ENCODE data around the gene SRR.

Gene SRR

GRCh38 chr17:2371183-2372130 is 67.7 kb downstream of the SRR start:
- no peak for DNase-seq (ENCODE audit: low read depth in 2 of 2)

DNA sequence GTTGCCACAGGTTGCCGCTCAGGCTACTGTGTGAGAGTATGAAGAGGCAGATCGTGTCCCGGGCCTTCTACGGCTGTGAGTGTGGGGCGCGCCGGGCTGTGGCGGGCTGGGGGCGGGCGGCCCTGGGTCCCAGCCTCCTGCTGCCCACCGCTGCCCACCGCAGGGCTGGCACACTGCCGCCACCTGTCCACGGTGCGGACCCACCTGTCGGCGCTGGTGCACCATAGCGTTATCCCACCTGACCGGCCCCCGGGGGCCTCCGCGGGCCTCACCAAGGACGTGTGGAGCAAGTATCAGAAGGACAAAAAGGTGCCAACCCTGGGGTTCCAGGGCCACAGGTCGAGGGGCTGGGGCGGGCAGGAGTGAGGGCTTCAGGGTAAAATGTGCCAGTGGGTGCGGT is 68.4 kb downstream of the SRR start:
- no peak for DNase-seq (ENCODE audit: low read depth in 2 of 2)

DNA sequence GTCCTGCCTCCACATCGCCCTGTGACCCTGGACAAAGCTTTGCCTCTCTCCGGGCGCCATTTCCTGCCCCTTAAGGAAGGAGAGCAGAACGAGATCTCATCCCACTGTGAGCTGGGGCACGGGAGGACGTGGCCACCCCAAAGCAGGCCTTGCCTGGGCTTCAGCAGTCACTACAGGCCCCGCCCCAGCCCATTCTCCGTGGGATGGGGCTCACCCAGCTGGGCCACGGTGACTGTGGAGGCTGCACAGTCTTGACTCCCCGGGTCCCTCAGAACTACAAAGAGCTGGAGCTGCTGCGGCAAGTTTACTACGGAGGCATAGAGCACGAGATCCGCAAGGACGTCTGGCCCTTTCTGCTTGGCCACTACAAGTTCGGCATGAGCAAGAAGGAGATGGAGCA is 68.9 kb downstream of the SRR start:
- DNase-seq (ENCODE audit: low read depth in 2 of 2): no peak

DNA sequence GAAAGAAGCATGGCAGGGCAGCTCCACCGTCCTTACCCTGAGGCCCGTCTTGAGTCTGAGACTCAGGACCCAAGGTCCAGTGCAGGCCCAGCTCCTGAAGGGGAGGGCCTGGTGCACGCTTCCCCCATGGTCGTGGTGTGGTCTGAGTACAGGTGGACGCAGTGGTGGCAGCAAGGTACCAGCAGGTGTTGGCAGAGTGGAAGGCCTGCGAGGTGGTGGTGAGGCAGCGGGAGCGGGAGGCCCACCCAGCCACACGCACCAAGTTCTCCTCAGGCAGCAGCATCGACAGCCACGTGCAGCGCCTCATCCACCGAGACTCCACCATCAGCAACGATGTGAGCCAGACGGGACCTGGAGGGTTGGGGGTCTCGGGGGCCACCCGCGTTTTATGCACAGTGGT is 69.4 kb downstream of the SRR start:
- no peak for DNase-seq (ENCODE audit: low read depth in 2 of 2)
